Activated CD8-positive, alpha-beta memory T cell treated with anti-CD3 and anti-CD28 coated beads, Interleukin-2, amount 50 U/mL, for 4 hours (primary cell): ENCODE results near the gene ASPHD1.
"Not testable (repeated sequence)": the region's sequence is repeated elsewhere in the genome, so short reads cannot be mapped to it uniquely, and the experiment has no call there.

ENCODE experiments used
- DNase-seq: peaks from one replicate; pipeline ENCODE4 v3.0.0-alpha.2; 2020

ASPHD1 gene

DNA sequence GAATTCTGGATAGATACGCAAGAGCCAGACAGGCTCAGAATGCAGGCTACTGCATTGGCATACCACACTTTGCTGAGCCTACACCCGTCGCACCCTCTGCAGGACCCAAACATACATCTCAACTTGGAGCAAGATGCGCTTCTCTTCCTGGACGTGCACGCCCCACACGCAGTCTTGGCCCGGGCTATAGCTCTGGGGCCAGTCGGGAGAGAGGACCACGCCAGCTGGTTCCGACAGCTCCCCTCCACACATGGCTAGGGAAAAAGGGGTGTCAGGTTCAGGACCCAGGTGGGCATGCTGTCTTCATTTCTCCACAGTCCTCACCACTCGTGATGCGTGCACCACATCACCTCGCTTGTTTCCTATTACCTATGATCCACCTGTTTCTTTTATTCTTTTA is 22.1 kb upstream of the ASPHD1 start:
- no peak for DNase-seq

DNA sequence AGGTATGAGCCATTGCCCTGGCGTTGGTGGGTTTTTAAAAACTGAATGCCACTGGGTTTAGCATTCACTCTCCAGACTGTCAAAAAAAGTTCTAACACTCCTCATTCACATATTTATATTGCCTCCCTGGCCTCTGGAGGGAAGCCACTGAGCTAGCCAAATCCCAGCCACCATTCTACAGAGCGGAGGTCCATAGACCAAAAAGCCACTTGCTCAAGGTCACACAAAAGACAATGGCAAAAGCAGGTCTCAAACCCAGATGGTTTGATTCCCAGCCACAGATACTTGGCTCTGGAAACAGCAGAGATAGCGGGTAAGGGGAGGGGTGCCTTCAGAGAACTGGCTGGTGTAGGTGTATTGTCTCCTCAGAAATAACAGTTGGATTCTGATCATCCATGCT is 19.2 kb upstream of the ASPHD1 start:
- DNase-seq = no peak

DNA sequence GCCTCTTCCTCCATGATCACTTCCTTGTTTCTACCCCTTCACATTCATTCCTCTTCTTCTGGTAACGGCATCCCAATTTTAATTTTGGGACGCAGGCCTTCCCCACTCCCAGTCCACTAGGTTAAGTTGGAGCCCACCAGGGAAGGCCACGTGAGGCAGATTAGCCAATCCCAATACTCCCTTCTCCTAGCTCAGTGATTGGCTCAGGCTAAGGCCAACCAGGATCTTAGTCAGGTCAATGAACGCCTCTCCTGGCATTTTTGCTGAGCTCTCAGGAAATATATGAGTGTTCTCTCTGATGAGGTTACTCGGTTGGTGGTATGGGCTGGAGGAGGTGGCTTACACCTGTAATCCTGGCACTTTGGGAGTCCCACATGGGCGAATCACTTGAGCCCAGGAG is 16.3 kb upstream of the ASPHD1 start:
- no peak for DNase-seq

DNA sequence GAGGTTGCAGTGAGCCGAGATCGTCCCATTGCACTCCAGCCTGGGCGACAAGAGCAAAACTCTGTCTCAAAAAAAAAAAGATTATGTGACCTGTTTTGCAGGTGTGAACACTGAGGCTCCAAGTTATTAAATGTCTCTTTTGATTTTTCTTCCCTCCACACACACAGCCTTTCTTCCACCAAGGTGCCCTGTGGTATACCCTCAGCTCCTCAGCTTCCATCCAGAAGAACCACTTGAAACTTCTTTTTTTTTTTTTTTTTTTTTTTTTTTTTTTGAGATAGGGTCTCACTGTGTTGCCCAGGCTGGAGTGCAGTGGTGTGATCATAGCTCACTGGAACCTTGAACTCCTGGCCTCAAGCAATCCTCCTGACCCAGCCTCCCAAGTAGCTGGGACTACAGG is 10.9 kb upstream of the ASPHD1 start:
- DNase-seq = not testable (repeated sequence)

DNA sequence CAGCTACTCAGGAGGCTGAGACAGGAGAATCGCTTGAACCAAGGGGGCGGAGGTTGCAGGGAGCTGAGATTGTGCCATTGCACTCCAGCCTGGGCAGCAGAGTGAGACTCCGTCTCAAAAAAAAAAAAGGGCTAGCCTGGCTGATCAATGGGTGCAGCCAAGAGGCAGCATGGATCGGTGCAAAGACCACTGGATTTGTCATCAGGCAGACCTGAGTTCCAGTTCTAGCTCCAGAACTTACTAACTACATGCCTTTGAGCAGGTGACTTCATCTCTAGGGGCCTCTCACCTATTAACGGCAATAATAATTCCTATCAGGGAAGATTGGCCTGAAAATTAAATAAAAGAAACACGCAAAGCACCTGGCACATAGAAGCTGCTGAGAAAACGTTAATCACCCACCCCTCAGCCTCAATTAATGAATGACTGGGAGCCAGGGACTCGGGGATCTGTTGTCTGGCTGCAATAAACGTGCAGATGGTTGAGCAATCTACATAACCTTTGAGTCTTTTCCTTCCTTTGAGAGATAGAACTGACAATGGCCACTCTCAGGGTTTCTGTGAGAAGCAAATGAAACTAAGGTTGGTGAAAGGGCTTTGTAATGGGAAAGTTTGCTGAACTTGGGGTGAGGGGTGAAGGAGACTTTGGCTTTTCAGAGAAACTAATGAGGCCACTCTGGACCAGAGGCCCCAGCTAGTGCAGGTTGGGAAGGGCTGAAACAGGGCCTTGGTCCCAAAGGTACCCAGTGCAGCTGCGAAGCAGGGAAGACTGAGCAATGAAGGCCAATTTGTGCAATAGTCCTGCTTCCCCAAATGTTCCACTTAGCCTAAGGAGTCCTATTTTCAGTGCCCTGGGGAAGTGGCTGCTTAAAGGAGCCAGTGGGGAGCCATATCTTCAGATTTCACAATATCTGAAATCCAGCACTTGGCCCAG is 8.5 kb upstream of the ASPHD1 start:
- DNase-seq = no peak

DNA sequence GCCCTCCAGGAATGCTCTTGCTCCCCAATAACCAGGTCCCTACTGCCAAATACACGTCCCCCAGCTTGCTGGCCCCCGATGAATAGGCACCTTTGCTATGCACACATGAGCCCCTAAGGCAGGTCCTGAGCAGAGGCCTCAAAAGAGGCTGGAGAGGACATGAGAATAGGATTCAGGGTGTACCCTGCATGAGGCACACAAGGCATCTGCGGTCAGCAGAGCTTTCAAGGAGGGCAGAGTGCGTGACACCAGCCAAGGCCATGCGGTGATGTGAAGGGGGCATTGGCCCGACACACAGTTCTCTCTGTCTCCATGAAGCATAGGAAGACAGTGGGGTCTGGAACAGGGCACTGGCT is 7.9 kb upstream of the ASPHD1 start:
- no peak for DNase-seq

DNA sequence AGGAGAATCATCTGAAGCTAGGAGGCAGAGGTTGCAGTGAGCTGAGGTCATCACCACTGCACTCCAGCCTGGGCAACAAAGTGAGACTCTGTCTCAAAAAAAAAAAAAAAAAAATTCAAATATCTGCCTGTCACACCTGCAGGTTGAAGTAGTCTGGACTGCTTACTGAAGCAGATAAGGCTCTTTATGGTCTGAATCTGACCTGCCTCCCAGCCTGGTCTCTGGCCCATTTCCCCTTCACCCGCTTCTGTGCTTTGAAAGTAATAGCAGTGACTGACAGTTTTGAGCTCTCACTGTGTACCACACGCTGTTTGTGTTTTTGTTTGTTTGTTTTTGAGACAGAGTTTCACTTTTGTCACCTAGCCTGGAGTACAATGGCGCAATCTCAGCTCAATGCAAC is 6.7 kb upstream of the ASPHD1 start:
- DNase-seq = no peak

DNA sequence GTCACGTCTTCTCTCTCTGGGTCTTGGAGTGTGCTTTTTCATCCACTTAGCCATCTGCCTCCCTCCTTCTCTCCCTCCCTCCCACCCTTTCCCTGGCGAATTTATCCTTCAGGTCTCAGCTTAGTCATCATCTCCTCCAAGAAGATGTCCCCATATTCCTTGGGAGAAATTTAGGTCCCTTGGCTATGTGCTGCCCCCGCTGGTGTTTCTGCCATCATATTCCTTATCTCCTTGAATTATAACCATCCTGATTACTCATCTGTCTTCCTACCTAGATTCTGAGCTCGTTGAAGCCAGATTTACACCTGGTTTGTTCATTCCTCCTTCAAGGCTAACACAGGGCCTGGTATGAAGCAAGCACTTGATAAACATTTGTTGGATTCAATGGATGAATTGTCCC is 5.9 kb upstream of the ASPHD1 start:
- no peak for DNase-seq

DNA sequence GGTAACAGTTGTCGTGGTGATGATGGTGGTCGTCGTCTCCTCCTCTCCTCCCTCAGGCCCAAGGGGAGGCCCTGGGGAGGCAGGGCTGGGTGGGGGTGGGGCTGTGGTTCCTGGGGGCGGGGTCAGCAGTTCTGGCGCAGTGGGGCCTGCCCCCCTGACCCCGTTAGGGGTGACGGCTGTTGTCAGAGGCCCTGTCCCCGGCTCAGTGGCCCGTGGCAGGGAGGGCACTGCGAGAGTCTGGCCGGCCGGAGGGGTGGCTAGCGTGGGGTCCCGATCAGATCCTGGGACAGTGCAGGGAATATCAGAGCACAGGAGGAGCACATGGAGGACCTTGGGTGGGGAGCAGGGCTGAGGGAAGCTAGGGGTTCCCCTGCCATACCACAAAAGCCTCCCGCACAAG is 3.4 kb upstream of the ASPHD1 start:
- DNase-seq = no peak

DNA sequence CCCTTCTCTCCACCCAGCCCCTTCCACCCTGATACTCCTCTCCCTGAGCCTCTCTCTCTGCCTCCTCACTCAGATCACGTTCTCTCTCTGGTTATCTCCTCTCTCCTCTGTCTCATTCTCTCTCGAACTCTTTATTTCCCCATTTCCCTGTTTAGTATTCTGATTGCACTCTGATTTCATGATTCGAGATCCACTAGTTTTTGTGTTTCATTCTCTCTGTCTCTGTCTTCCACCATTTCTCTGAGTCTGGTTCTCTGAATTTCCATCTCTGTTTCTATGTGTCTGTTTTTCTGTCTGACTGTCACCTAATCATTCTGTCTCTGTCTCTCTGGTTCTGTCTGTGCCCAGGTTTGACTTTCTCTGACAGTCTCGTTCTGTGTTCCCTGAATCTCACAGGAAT is 3.0 kb upstream of the ASPHD1 start:
- no peak for DNase-seq

DNA sequence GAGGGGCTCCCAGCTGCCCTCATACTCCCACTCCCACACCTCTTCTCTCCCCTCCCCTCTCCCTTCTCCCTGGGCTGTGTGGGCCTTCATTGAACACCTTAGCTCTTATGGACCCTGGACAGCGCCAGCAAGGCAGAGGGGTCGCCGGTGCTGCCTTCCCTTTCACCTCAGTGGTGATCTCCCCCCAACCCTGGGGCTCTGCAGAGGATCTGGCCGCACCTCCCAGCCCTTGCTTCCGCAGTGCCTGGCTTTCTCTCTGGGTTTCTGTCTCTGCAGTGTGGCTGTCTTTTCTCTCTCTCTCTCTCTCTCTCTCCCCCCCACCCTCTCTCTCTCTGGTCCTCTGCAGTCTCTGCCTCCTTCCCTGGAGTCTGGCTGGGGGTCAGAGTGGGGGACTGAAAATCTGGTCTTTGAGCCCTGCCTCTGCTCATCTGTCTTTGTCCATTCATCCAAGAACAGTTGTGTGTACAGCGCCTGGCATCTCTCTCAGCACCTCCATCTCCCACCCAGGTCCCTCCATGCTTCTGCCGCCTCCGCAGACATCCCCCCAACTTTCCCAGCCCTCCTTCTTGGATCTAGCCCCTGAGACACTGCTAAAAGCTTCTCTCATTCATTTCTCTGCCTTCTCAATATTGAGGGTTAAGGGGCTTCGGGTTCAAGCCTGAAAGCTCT is 2.0 kb upstream of the ASPHD1 start:
- no peak for DNase-seq

DNA sequence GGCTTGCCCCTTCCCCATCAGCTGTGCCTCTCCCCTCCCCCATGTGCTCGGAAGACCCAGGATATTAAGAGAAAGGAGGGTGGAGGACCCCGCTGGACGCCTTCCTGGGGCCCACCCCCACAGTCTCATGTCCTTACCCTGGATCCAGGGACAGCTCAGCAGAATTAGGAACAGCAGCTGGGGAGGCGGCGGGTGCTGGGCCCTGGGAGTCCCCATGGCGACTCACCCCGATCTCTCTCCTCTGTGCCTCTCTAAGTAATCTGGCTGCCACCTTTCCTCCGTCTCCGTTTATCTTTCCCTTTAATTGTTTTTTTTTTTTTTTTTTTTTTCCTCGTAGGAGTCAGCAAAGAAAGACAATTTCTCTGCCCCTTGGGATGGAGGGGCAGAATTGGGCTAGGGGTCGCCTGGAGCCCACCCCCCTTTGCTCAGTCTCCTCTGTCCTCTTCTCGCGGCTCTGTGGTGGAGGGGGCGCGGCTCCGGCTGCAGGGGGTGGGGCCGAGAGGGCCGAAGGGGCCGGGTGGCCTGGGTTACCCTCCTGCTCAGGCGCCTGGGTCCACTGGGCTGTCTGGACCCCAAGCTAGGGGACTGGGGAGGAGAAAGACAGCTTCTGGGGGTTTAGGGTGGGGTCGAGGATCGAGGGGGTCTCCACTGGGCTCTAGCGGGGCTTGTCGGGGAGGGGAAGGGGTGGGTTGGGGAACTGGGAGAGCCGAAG is 1.3 kb upstream of the ASPHD1 start:
- DNase-seq = no peak

DNA sequence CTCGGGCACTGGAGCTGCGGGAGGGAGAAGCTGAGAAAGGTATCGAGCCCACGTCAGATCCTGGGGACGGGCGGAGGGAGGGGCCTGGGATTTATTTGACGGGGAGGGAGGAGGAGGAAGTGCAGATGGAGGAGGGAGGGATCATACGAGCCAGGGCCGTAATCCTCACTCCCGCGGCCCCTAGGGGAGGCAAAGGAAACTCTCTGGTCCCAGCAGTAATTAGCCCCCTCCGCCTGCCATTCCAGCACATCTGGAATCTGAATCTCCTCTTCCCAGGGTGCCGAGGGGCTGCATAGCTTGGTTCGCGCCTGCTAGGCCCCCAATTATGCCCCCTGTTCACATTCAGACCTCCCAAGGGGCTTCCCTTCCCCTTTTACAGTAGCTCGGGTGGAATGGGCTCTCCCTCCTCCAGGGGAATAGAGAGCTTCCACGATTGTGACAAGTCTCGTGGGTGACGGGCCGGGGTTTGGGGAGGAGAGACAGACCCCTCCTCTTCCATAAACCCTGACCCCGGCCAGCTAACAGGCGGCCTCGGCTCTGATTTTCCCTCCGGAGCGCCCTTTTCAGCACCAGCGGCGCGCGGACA is 679 bp upstream of the ASPHD1 start, which contains the start of gene SEZ6L2:
Gene SEZ6L2 (minus strand): TSS at position 35 of the 586 bp plus-strand sequence. CDS start 531 bp downstream, outside the sequence.
- no peak for DNase-seq

DNA sequence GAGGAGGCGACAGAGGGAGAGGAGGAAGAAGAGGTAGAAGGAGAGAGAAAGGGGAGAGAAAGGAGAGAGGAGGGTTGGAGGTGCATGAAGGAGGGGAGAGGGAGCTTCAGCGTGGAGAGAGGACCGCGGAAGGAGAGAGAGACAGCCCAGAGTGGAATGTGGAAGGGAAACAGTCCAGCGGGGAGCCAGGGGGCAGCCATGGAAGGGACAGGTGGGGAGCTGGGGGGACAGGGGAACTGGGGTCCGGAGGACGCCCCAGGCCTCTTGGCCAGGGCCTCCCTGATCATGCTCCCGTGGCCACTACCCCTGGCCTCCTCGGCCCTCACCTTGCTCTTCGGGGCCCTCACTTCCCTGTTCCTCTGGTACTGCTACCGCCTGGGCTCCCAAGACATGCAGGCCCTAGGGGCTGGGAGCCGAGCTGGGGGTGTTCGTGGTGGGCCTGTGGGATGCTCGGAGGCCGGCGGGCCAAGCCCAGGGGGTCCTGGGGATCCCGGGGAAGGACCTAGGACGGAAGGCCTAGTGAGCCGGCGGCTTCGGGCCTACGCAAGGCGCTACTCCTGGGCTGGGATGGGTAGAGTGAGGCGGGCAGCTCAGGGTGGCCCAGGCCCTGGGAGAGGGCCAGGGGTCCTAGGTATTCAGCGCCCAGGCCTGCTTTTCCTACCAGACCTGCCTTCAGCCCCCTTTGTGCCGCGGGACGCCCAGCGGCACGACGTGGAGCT is 759 bp downstream of the ASPHD1 start:
- DNase-seq = no peak

DNA sequence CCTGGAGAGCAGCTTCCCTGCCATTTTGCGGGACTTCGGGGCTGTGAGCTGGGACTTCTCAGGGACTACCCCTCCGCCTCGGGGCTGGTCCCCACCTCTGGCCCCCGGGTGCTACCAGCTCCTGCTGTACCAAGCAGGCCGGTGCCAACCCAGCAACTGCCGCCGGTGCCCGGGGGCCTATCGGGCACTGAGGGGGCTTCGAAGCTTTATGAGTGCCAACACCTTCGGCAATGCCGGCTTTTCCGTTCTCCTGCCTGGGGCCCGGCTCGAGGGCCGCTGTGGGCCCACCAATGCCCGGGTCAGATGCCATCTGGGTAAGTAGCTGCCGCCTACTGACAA is 1.3 kb downstream of the ASPHD1 start:
- DNase-seq = no peak

DNA sequence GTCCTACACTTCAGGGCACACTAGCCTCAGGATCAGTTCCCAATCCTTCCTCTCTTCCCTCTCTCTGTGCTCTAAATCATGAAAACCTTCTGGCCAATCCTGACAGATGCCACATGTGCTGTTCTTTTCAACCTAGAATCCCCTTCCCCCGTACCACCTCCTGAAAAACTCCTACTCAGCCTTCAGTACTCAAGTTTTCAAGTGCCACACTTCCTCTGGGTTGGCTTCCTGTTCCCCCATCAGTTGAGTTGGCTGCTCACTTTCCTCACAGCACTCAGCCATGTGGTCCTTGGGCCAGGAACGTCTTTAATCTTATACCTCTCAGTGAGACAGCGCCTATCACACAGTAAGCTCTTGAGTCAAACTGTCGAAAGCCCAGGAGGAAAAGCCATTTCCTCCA is 3.3 kb downstream of the ASPHD1 start:
- no peak for DNase-seq

DNA sequence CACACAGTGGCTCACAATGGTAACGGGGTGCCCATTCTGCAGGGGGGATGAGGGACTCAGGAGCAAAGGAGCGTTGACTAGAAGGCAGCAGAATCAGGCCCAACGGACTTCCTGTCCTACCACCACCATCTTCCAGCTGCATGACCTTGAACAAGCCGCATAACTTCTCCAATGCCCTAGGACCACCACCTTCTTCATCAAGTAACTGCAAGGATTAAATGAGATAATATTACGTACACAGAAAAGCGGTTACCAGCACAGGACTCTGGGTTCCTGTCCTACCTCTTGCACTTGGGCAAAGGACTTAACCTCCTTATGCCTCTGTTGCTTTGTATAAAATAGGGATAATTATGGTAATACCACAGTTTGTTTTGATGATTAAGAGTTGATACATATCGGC is 4.7 kb downstream of the ASPHD1 start:
- no peak for DNase-seq

DNA sequence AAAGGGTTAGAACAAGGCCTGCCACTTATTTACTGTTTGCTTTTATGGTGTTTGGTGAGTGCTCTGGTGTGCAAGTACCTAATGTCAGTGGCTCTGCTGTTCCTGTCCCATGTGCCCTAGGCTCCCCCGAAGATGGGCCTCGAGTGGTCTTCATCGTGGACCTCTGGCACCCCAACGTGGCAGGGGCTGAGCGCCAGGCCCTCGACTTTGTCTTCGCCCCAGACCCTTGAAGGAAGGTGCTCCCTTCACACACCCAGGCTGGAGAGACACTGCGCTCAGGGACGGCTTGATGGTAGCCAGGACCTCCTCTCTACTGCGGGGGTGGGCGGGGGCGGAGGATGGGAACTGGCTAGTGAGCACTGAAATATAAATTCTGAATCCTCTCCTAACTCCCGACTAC is 5.4 kb downstream of the ASPHD1 start:
- DNase-seq = no peak

DNA sequence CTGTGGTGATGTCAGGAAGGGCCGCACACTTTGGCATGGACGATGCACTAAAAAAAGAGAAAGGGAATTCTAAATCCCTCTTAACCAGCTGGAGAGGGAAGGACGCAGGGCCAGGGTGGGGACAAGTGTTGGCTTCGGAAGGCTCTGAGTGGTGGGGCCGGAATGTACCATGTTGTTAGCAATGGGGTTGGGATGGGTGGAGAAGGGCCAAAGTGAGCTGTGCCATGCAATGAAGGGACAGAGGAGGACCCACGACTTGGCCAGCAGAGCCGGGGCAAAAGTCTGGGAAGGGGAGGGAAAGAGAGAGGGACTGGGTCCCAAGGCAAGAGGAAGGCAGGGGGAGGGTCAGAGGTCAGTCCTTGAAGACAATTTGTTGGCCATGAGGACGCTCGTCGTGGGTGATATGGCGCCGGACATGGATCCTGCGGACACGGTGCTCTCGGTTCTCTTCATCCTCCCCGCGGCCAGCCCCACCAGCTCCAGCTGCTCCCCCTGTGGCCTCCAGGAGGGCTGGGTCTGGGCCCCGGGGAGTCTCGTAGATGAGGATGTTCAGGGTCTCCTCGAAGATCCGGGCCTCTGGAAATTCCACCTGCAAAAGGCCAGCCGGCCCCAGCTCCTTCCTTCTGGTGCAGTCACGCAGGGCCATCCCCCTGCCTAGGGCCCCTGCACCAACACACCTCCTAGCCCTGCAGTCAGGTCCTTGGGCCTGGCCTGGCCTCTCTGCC is 6.4 kb downstream of the ASPHD1 start:
- DNase-seq = no peak

DNA sequence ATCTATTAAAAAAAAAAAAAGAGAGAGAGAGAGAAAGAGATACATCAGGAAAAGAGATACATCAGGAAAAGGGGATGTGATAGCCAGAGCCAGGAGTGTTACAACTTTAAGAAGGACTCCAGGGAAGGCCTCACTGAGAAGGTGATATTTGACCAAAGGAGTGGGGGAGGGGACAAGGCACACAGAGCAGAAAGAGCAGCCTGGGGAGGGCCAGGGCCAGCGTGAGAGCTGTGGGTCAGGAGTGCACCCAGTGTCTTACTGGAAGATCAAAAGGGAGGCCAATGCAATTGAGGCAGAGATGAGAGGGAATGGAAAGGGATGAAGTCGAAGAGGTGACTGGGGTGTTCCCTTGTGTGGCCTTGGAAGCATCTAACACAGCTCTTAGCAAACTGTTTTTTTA is 7.7 kb downstream of the ASPHD1 start:
- no peak for DNase-seq

DNA sequence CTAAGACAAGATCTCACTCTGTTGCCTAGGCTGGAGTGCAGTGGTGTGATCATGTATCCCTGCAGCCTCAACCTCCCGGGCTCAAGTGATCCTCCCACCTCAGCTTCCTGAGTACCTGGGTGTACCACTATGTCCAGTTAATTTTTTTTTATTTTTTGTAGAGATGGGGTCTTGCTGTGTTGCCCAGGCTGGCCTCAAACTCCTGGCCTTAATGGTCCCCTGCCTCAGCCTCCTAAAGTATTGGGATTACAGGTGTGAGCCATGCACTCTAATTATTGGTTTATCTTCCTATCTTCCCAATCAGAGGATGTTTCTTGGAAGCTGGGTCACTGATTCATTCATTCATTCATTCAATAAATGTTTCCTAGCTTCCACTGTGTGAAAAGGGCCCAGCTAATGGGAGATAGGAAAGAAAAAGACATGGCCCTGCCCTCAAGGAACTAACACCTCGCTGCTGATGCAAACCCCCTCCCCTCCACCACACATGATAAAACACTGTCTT is 8.5 kb downstream of the ASPHD1 start:
- no peak for DNase-seq

DNA sequence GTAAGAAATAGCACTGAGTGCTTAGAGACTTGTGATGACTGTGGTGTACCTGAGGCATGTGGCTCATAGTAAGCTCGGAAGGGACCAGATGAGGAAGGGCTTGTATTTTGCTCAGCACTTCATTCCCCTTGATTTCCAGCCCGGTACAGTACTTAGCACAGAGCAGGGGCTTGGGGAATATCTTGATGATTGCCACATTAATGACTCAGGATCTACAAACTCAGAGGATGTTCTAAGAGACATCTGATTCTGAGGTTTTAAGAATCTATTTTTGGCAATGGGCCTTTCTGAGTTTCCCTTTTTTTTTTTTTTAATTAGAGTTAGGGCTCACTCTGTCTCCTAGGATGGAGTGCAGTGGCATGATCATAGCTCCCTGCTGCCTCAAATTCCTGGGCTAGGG is 9.1 kb downstream of the ASPHD1 start:
- DNase-seq = no peak
